Colon (tissue), 2 donors: ENCODE results near the gene RPL31.

Source experiments
- FAIRE-seq: peaks from 2 replicates; lab custom pipeline; 2012; peaks lifted over from hg19 to GRCh38; lab: Jason Lieb, UNC
- donor health status: control.
- donor health status: control.

Gene RPL31

DNA sequence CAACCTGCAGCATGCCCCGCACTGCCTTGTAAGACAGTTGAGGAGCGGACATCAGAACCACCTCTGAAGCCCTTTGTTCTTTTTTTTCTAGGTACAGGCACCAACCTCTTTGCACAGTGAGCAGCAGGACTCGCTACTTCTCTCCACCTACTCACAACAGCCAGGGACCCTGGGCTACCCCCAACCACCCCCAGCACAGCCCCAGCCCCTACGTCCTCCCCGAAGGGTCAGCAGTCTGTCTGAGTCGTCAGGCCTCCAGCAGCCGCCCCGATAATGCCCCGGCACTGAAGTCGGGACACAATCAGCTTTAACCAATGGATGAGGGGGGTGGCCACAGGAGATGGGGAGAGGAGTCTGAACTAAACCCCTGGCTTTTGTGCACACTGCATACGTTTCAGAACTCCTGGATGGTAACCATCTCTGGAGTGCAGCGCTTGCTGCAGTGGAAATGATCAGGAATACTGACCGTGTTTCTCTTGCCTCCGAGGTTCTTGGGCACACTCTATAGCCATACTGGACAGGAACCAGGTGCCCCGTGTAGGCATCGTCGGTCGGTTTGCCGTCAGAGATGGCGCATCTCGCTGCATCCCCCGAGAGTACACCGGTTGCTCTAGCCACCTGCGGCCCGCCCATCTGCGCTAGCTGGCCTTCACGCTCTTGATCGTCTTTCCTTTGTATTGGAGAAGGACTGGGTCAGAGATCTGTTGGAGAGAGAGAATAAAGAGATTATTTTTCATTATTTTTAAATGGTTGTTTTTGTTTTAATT, 6.6 kb upstream of the RPL31 start:
- no peak for FAIRE-seq

DNA sequence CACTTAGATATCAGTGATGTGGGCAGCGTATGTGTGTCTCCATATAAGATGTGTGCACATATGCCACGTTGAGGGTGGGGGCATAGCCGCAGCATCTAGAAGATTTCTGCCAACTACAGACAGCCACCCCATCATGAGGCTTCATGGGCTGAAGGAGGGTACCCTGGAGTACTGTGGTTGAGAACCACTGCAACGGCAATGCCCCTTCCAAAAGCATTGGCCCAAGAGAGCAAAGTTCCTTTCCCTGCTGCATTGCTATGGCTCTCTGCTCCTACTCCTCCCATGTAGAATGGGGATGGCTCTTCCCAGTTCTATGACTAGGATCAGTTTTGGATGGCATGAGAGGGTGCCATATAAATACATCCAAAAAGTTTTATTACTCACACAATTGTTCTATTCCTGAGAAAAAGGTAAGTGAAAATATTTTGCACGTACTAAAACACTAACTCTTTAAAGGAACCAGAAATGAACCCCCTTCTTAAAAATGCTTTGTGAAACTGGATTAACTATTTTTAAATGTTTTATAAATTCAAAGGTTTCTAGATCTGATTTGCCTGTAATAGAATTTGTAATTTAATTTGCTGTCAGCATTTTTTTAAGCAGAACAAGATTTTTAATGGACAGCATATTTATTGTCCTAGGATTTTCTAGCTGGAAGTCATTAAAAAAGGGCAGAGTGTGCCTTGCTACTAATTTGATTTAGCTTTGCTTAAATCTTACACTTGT, 4.4 kb upstream of the RPL31 start:
- FAIRE-seq, result no peak

DNA sequence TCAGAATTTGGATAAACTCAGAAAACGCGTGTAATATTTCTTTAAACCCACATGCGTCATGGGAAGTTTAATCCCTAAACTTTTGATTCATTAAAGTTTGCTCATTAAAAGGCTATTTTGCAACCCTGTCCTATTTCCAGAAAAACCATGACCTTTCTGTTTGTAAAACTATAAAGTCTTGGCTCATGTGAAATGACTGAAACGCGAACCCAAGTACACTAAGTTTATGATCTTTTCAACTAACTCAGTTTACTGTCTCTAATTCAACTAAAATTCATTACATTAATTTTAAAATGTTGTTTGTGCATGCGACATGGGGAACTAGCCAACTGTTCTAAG, 3.9 kb upstream of the RPL31 start:
- no peak for FAIRE-seq

DNA sequence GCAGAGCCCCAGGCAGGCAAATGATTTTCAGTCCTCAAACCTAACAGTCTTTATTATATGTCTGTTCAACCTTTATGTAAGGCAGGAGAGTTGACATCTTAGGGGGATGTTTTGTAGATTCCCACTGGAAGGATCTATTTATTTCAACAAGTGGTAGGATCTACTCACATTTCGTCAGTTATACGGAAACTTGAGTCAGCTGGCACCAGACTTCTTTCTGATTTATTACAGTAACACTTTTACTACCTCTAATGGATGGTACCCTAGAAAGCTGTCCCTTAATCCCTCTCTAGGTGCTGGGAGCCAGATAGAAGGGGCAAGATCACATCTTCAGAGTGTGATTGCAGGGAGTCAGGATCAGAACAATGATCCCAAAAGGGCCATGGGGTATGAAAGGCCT, 2.1 kb upstream of the RPL31 start:
- no peak for FAIRE-seq

DNA sequence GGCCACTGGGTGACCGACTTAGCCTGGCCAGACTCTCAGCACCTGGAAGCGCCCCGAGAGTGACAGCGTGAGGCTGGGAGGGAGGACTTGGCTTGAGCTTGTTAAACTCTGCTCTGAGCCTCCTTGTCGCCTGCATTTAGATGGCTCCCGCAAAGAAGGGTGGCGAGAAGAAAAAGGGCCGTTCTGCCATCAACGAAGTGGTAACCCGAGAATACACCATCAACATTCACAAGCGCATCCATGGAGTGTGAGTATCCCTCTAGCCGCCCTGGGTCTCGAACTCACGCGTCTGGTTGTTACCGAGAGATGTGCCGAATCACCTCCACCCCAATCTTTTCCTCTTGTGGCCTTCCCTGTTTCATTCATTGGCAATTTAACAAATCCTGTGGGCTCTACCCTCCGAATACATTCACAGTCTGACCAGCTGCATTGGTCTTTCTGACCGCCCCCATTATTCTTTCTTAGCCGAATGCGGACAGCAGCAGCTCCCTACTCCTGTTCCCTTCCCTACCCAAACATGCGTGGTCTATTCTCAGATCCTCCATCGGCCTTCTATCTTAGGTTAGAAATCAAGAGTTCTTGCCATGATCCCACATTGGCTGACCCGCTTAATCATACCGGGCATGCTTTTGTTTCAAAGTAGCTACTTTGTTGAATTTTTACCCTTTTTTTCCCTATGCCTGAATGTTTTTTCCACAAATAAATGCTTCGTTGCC, 631 bp downstream of the RPL31 start:
- FAIRE-seq, result no peak

DNA sequence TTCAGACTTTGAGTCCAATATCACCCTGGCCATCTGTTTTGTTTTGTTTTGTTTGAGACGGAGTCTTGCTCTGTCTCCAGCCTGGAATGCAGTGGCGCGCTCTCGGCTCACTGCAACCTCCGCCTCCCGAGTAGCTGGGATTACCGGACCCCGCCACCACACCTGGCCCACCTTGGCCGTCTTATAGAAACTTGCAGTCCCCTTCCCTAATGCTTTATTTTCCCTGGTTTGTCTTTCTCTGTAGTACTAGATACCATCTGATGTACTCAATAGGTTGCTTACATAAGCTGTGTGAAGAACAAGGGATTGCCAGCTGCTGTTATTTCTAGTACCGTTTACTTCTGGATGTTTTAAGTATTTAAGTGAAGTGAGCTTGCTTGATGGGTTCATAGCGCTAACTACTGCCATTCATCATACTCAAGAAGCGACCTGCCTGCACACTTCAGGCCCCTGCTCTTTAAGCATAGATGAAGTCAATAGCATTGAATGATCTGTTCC, 1.2 kb downstream of the RPL31 start:
- no peak for FAIRE-seq

DNA sequence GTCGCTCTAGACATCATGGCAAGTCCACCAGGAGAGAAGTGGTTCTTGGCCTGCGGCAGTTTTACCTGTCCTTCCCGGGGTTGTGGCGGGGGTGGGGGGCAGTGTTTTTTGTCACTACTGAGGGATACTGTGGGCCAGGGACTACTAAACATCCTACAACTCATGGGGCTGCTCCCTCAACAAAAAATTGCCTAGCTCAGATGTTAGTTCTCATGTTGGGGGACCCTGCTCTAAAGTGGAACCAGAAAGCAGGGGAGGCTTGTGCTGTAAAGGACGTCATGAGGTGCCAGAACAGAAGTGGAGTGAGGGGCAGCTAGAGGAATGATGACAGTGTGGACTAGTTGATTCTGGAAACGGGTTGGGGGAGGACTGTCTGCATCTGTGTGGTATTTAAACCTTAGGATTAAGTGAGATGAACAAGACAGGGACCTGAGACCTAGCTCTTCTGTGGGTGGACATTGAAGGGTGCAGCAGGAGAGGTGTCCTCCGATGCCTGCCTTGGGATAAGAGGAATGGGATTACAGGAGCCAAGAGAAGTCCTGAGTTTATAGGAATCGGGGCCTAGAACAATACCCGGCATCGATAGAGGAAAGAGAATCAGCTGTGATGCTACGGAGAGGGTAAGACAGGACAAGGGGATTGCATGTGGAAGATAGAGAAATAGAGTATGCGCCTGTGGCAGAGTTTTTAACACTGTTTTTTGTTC, 2.7 kb downstream of the RPL31 start:
- no peak for FAIRE-seq

DNA sequence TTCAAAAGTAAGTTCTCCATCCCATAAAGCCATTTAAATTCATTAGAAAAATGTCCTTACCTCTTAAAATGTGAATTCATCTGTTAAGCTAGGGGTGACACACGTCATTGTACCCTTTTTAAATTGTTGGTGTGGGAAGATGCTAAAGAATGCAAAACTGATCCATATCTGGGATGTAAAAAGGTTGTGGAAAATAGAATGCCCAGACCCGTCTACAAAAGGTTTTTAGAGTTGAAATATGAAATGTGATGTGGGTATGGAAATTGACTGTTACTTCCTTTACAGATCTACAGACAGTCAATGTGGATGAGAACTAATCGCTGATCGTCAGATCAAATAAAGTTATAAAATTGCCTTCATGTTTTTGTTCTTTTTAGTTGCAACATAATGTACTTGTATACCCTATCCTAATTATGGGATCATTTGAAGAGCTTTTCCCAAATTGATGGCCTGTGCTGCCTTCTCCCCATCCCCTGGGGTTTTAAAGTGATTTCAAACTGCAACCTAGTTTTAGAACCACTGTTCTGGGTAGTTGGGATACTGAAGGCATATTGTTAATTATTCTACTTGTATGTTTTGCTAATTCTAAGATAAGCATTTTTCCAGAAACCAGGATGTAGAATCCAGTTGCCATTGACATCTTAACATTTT, 4.1 kb downstream of the RPL31 start:
- no peak for FAIRE-seq

DNA sequence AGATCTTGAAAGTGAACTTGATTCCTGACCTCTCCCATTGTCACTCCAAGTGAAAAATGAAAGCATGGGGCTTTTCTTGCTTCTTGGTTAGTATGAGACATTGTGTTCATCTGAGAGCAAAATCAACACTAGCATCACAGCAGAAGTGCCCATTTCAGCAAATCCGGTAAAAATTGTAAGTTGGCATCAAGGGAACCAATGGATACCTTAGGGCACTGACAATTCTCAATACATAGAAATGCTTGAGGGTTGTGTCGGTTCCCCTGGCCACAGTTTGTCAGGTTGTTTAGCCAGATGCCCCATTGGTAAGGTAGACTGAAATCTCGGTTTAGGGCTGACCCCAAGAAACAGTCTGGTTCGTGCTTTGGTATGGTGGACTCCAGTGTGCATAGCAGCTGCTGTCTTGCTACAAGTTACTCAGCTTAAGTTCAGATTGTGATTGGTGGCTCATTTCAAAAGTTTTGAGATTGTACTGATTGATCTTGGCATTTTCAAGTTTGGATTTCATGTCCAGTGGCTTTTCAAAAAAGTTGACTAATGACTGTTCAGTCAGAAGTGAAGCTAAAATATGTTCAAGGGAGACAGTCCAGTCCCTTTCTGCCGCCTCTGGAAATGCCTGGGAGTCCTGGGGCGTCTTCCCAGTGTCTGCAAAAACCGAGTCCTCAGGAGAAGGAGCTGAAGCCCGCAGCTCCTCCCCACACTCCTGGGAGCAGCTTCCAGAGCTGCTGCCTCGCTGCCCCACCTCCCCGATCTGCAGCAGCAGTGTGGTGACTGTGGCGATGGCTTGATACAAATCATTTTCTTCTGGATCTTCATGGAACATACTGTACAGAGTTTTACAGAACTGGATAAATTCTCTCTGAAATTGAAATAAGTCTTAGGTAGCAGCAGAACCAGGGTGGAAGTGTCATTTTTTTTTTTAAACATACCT, 5.6 kb downstream of the RPL31 start:
- FAIRE-seq, result no peak

DNA sequence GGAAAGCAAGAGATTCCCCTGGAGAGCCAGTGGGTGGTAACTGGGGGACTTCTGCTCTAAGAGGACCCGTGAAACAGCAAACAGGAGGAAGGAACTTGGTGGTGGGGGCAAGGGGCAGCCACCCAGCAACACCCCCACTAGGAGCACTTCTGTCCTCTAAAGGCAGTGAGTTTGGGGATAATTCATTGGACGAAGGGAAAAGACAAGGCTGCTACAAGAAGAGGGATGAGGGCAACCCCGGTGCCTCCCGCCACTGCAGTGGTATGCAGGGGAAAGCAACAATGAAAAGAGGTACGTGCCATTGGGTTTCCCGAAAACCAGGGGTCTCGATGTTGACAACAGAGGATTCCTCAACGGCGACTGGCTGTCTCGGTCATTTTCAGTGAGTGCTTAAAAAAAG, 9.1 kb downstream of the RPL31 start:
- FAIRE-seq, result no peak

DNA sequence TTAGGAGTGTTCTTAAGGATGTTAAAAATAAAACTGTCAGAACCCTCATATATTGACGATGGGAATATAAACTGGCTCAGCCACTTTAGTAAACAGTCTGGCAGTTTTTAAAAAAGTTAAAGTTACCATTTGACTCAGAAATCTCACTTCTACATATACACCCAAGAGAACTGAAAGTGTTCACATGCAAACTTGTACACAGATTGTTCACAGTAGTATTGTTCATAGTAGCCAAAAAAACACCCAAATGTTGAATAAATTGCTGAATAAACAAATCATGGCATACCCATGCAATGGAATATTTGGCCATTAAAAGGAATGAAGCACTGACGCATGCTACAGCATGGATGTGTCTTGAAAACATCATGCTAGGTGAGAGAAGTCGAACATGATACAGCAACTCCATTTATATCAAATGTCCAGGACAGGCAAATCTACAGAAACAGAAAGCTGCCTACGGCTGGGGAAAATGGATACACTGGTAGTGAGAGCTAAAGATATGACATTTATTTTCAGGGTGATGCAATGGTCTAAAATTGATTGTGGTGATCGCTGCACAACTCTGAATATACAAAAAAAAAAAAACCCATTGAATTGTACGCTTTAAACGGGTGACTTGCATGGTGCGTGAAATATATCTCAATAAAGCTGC, 10.1 kb downstream of the RPL31 start:
- no peak for FAIRE-seq

DNA sequence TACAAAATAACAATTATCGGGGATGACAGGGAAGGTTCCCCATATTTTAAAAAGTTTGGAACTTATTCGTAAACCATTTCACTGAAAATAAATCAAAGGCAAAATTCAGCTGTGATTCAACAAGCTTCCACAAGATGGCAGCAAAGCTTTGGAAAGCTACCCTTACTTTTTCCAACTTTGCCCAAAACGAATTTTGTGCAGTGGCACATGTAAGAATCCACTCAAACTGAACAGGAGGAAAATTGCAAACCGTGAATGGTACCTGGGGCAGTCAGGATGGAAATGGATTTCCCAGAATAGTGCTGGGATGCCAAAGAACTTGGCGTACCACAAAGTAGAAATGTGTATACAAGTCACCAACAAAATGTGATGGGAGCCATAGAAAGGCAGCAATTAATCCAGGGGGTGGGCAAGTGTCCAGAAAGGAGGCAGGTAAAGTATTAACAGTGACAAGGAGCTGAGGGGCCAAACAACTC, 10.7 kb downstream of the RPL31 start:
- no peak for FAIRE-seq

DNA sequence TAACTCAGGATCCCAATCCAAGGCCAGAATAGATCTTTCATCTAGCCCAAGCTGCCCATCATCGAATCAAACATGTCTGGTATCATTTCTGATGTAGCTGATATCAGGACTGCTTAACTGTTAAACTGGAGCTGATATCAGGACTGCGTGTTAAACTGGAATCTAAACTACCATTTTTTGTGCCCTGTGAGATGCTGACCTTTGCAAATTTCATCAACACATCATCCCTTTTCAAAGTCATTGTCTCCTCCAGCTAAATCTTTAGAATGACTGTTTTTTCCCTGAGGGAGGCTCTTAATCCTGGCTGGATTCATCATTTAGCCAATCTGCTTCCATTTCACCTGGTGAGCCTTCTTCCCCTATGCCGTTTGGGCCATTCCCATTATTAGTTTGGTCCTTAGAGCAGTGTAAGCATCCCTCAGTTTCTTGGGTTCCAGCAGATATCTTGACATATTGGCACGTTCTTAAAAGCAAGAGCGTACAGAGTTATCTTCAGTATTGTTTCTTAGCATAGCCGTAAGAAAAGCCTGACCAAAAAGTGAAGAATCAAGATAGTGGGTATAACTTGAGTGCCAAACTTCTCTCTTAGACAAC, 12.3 kb downstream of the RPL31 start:
- no peak for FAIRE-seq

DNA sequence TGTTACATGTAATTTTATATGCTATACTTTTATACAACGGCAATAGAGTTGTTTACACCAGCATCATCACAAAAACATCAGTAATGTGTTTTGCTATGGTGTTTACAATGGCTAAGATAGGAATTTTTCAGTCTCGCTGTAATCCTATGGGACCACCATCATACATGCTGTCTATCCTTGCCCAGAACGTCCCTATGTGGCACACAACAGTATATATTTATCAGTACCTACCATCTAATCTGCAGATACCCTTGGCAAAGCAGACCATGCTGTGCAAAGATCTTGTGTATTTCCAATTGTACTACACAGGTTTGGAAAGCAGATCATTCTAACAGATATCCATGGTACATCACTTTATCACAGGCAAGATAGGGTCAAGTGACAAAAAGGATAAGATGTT, 15.3 kb downstream of the RPL31 start:
- FAIRE-seq, result no peak

DNA sequence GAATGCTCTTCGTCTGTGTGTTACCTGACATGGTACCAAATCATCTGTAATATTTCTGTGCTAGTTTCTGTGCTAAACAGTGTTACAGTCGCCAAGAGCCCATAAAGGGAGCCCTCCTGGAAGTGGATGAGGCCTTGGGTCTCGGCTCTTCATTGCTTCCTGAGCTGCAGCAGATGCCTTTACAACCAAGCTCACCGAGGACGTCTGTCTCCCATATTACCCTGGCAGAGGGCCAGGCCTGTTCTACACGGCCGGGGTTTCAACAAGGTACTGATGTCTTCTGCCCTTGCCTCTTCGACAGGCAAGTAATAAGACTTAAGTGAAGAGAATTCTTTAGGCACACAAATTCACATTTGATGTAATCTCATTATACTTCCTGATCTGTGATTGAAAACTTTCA, 16.8 kb downstream of the RPL31 start:
- FAIRE-seq, result no peak

DNA sequence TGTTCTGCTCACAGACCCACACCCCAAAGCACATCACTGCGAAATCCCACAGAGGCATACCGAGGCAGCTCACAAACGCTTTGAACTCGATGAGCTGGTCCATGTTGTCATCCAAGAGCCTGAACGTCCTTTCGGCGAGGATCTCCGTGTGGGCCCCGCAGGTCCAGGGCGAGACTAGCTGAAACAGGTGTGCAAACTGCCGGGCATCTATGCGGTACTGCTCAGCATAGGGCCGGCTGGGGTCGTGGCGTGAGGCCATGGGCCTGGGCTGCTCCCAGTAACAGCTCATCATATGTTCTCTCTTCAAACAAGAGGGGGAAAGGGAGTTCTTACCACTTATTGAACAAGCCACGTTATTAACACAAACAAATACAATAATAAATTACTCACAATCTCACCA, 20.1 kb downstream of the RPL31 start:
- no peak for FAIRE-seq

DNA sequence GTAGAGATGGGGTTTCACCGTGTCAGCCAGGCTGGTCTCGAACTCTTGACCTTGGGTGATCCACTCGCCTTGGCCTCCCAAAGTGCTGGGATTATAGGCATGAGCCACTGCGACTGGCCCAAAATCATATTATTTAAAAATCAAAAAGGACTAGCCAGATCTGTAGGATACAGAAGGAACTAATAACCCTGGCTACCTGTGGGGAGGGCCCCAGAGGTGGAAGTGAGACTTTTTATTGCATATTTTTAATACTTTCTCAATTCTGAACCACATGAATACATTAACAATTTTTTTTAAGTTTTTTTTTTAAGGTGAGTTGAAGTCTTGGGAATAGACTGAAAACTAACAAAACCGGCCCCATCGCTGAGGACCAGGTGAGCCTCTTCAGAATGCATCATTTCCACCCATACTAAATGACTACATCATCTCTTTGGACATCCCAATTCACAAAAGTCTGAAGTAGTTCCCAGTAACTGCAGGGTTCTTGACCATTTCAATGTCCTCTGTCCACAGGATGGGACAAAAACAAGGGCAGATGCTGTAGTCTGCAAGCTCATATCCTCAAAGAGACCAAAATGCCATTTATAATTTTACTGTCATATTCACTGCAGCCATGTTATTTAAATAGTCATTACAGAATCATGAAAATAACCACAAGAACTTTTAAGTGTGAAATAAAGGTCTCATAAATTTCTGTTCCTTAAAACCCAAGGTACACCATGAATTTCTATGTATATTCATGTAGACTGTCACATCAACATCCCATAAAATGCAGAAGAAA, 21.4 kb downstream of the RPL31 start:
- FAIRE-seq, result no peak

DNA sequence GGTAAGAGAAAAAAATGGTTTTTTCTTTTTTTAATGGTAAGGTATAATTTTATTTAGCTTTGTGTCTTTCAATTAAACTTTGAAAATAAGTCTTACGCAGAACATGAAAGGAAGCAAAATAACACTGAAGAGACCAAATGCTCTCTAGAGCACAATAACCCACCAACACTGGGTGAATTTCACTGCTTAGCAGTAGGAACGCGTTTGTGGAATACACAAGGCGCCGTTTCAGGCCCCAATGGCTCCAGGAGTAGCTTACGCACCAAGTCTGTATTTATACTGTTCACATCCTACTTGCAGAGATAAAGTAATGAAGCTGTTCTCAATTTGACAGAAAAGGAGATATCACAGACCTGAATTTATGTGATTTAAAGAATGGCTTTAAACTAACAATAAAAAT, 23.5 kb downstream of the RPL31 start:
- no peak for FAIRE-seq

DNA sequence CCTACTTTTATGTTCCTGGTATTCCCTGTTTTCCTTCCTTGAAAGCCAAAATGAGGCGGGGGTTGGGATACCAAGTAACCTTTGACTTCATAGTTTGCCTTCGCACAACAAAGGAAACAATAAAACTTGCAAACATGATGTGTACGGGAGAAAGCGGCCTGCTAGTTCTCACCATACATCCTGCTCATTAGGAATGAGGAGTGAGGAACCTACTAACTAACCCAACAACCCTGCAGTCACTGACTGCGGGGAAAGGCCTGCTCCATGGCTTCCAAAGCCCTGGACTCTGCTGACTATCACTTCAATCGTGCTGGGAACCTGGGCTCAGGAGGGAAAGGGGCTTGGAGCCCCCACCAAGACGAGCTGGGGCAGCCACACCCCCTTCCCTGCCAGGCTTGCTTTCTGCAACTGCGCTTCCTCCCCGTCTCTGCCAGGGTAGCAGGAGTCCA, 24.2 kb downstream of the RPL31 start:
- FAIRE-seq, result no peak
